ENCODE results near the gene PHC2.

- TF ChIP-seq POLR2A (IDR thresholded peaks at IDR 0.05): no peak
- no peak for TF ChIP-seq CTCF (IDR thresholded peaks at IDR 0.05)
These were observed 39.4 kb downstream of the PHC2 start for GRCh38 chr1:33391343-33392078.

Data from lower leg skin (tissue), 3 donors.